ENCODE measurements around the gene ARHGEF40. TPM values are rescaled to one million over a fixed set of nuclear protein-coding genes. Genes with fewer than 3 reads are reported as not detected.

ARHGEF40 gene
- total RNA-seq, 4 donors from 2014 or later = 18.6 to 37.6 (median 26.8) TPM

DNA sequence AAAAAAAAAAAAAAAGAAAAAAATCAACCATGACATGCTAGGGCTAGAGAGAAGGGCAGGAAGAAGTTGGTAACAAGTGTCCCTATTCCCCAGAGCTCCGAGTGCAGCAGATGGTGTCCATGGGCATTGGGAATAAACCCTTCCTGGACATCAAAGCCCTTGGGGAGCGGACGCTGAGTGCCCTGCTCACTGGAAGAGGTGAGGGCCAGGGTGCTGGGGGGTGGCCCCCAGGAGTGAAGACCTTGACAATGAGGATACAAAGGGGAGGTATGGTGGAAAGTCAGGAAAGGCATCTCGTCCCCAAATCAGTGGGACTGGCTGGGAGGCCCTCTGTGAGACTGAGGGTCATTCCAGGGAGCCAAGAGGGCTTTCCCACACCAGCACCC lies 16.8 kb downstream of the ARHGEF40 start:
- WGBS, 2 donors (ENCODE audit: low coverage in 1 of 2) = 60 to 81% methylated on average over 3 to 4 of the region's 4 CpGs
- Histone ChIP-seq H3K4me1 (peaks cover 0 to 35% (median 6%) of the 10 kb centered on the region in 3 donors), H3K27ac (peak overlapping the region in 3 of 4 donors; percentile 29 to 47 (median 46)), H3K36me3 (peaks cover 0 to 97% of the 10 kb centered on the region in 2 donors), H3K27me3 (no peaks in the 10 kb centered on the region), H3K9me3 (no peaks in the 10 kb centered on the region), H3K4me3 (no peak overlapping the region)
- no peak for ATAC-seq
- TF ChIP-seq CTCF (IDR thresholded peaks at IDR 0.05) = no peak
- no peak for TF ChIP-seq POLR2A (IDR thresholded peaks at IDR 0.05)
- no peak for TF ChIP-seq EP300 (IDR thresholded peaks at IDR 0.05)
- TF ChIP-seq POLR2AphosphoS5 (IDR thresholded peaks at IDR 0.05) = no peak

DNA sequence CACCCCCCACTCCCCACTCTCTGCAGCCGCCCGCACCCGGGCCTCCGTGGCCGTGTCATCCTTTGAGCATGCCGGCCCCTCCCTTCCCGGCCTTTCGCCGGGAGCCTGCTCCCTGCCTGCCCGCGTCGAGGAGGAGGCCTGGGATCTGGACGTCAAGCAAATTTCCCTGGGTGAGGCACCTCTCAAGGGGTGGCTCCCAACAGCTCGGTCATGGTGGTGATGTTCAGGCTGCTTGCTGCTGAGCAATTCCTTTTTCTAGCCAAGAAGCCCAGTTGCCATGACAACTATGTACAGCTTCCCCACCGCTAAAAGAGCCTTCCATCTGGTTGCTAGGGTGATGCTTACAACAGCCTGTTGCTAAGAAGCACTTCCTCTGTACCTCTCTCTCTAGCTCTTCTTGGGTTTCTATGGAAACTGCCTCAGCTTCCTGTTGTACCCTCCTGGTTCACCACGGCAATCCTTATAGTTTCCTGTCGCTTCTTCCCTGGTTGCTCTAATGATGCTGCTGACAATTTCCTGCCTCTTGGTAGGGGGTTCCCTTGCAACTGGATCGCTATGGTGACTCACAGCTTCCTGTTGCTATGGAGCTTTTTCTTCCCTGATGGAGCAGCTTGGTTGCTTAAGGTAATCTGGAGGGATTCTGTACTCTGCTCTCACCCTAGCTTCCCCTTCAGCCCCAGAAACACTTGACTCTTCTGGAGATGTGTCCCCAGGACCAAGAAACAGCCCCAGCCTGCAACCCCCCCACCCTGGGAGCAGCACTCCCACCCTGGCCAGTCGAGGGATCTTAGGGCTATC lies 17.4 kb downstream of the ARHGEF40 start:
- Histone ChIP-seq H3K27me3 (no peaks in the 10 kb centered on the region), H3K4me3 (no peak overlapping the region), H3K9me3 (no peaks in the 10 kb centered on the region), H3K4me1 (peaks cover 0 to 41% (median 11%) of the 10 kb centered on the region in 3 donors), H3K36me3 (peaks cover 0 to 96% of the 10 kb centered on the region in 2 donors), H3K27ac (peak overlapping the region in 3 of 4 donors; percentile 29 to 47 (median 46))
- WGBS, 2 donors (ENCODE audit: low coverage in 1 of 2) = 20 to 28% methylated on average over 6 to 8 of the region's 19 CpGs
- TF ChIP-seq POLR2A (IDR thresholded peaks at IDR 0.05) (no peak), POLR2AphosphoS5 (IDR thresholded peaks at IDR 0.05) (no peak), EP300 (IDR thresholded peaks at IDR 0.05) (no peak), CTCF (IDR thresholded peaks at IDR 0.05) (no peak)
- ATAC-seq = peak; percentile 33

DNA sequence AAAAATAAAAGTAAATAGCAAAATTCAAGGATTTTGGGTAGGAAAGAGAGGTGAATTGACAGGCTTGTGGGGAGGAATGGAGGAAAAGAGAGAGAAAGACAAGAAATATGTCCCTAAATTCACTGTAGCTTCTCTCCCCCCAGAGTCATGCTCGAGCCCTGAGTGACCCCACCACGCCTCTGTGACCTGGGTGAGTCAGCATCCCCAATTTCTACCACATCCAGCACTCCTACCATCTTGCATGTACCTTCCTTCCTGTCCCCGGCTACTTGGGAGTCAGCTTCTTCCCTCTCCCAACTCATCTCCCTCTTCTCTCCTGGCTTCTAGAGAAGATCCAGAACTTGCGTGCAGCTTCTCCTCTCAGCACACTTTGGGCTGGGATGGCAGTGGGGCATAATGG lies 18.6 kb downstream of the ARHGEF40 start:
- Histone ChIP-seq H3K4me1 (peaks cover 0 to 51% (median 11%) of the 10 kb centered on the region in 3 donors), H3K4me3 (no peak overlapping the region), H3K27me3 (no peaks in the 10 kb centered on the region), H3K9me3 (no peaks in the 10 kb centered on the region), H3K36me3 (peaks cover 0 to 93% of the 10 kb centered on the region in 2 donors), H3K27ac (peak overlapping the region in 2 of 4 donors; percentile 24)
- ATAC-seq = no peak
- TF ChIP-seq EP300 (IDR thresholded peaks at IDR 0.05) (no peak), CTCF (IDR thresholded peaks at IDR 0.05) (no peak), POLR2AphosphoS5 (IDR thresholded peaks at IDR 0.05) (no peak), POLR2A (IDR thresholded peaks at IDR 0.05) (no peak)
- 59 to 80% methylated on average over 2 to 4 of the region's 4 CpGs for WGBS, 2 donors (ENCODE audit: low coverage in 1 of 2)

DNA sequence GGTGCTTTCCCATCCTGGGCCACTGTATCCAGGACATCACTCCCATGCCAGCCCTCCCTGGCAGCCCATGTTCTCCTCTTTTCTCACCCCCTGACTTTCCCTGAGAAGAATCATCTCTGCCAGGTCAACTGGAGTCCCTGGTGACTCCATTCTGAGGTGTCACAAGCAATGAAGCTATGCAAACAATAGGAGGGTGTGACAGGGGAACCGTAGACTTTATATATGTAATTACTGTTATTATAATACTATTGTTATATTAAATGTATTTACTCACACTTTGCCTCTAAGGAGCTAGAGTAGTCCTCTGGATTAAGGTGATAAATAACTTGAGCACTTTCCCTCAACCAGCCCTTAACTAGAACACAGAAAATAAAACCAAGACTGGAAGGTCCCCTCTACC lies 19.2 kb downstream of the ARHGEF40 start:
- Histone ChIP-seq H3K27ac (peak overlapping the region in 1 of 4 donors; percentile 24), H3K36me3 (peaks cover 0 to 88% of the 10 kb centered on the region in 2 donors), H3K4me1 (peaks cover 0 to 57% (median 15%) of the 10 kb centered on the region in 3 donors), H3K4me3 (no peak overlapping the region), H3K27me3 (no peaks in the 10 kb centered on the region), H3K9me3 (no peaks in the 10 kb centered on the region)
- no peak for ATAC-seq
- no peak for TF ChIP-seq EP300 (IDR thresholded peaks at IDR 0.05)
- no peak for TF ChIP-seq CTCF (IDR thresholded peaks at IDR 0.05)
- TF ChIP-seq POLR2A (IDR thresholded peaks at IDR 0.05) = no peak
- TF ChIP-seq POLR2AphosphoS5 (IDR thresholded peaks at IDR 0.05) = no peak
- 43 to 44% methylated on average over 1 of the region's 1 CpG for WGBS, 2 donors (ENCODE audit: low coverage in 1 of 2)

- Histone ChIP-seq H3K9me3 (no peaks in the 10 kb centered on the region), H3K4me3 (no peak overlapping the region), H3K27me3 (no peaks in the 10 kb centered on the region), H3K27ac (peak overlapping the region in 2 of 4 donors; percentile 37 to 38), H3K36me3 (peaks cover 0 to 82% of the 10 kb centered on the region in 2 donors), H3K4me1 (peaks cover 0 to 57% (median 15%) of the 10 kb centered on the region in 3 donors)
- ATAC-seq = no peak
- TF ChIP-seq POLR2AphosphoS5 (IDR thresholded peaks at IDR 0.05) = no peak
- peak in 1 of 2 donors; percentile 7 for TF ChIP-seq POLR2A (IDR thresholded peaks at IDR 0.05)
- 73 to 75% methylated on average over 2 to 3 of the region's 5 CpGs for WGBS, 2 donors (ENCODE audit: low coverage in 1 of 2)
These were observed 19.7 kb downstream of the ARHGEF40 start for GRCh38 chr14:21089877-21090193.

Measured in gastroesophageal sphincter (tissue), 4 donors.